MG63 (cell line): ENCODE data around the gene SMYD3. TPM values are rescaled to one million over a fixed set of nuclear protein-coding genes. Genes with fewer than 3 reads are reported as not detected.
A peak's percentile ranks its signal among the peaks of the same experiment; 100 is the strongest.

Experiments used
- DNase-seq: peaks from one replicate; pipeline ENCODE4 v3.0.0-alpha.2; 2020
- H3K27me3 ChIP-seq: fragments of 250-450 bp; sonication (Bioruptor Pico); 2 replicates; pipeline ENCODE4 v1.5.1; 2020; ENCODE audit warnings: mild to moderate bottlenecking, moderate library complexity
- H3K36me3 ChIP-seq: fragments of 250-450 bp; sonication (Bioruptor Pico); 2 replicates; pipeline ENCODE4 v1.5.1; 2020; ENCODE audit warnings: mild to moderate bottlenecking, moderate library complexity
- H3K4me3 ChIP-seq: fragments of 250-450 bp; sonication (Bioruptor Pico); 2 replicates; pipeline ENCODE4 v1.5.1; 2020; ENCODE audit warnings: mild to moderate bottlenecking, moderate library complexity
- H3K9me3 ChIP-seq: fragments of 250-450 bp; sonication (Bioruptor Pico); 2 replicates; pipeline ENCODE4 v1.5.1; 2020; ENCODE audit warnings: mild to moderate bottlenecking, moderate library complexity
- total RNA-seq: library from RNA; depleted of rRNA; stranded (reverse); fragments of >200 nt; shearing (Covaris generic); gene quantifications from 2 replicates; pipeline ENCODE4 v1.2.3, GENCODE V29; 2014; ENCODE audit warnings: low replicate concordance

The SMYD3 gene
- total RNA-seq, 1 experiment from 2014 or later = 46.6 TPM

DNA sequence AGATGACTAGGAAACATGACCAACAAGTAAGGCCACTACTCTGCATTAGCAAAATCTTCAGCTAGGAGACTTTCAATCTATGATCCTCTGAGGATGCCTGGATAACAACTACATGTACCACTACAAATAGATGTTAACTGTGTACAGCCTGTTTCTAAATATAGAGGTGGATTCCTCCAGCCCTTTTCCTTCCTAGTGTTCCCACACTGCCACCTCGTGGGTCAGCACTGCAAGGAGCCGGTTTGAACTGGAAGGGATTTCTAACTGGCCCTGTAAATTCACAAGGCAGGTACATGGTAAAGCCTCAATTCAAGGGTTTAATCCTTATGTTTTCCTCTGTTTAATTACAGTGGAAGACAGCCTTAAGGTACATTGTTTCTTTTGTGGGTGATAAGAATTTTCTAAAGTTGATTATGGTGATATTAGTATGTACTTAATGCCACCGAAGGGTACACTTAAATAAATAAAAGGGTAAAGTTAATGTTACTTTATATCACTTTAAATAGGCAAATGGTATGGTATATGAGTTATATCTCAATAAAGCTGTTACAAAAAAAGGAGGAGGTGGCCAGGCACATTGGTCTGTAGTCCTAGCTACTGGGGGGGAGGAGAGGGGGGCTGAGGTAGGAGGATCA lies 14.4 kb downstream of the SMYD3 start:
- no peak overlapping the region for H3K4me3 ChIP-seq
- peak; percentile 59 for DNase-seq
- H3K27me3 ChIP-seq = no peaks in the 10 kb centered on the region
- no peaks in the 10 kb centered on the region for H3K9me3 ChIP-seq
- no peaks in the 10 kb centered on the region for H3K36me3 ChIP-seq

DNA sequence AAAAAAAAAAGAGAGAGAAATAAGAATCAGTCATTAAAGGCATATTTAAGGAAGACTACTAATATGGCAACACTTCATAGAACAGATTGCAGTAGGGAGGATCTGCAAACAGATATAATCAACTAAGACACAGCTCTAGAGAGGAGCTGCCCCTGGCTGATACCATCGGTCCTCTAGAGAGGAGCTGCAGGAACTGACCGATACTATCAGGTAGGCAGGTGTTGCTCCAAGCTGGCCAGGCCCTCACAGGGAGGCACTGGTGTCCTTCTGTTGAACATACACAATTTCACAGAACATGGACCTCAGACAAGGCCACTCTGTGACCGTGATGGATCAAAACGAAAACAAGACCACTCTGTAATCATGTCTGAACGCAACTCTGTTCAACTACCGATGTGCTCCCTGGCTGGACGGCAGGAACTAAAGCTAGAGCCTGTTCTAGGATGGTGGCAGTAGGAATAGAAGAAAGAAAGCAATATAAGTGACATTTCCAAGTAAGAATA lies 15.5 kb downstream of the SMYD3 start:
- DNase-seq = no peak

DNA sequence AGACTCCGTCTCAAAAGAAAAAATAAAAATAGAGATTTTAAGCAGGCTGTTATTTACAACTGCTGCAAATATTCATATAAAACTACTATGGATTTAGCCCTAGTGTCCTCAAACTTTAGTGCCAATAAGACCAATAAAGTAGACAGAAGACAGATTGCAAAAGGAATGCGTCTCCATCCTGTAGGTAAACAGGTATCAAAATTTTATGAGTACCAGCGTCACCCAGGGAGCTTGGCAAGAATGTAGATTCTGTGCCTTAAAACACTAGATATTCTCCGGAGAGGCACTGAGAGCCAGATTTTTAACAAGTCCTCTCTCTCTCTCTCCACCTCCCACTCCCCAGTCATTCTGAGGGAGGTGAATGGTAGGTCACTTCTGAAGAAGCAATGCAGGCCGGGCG lies 18.4 kb downstream of the SMYD3 start:
- H3K27me3 ChIP-seq = no peaks in the 10 kb centered on the region
- H3K36me3 ChIP-seq = no peaks in the 10 kb centered on the region
- DNase-seq = no peak
- H3K4me3 ChIP-seq = no peak overlapping the region
- no peaks in the 10 kb centered on the region for H3K9me3 ChIP-seq

More for the DNA sequence above, 15.5 kb downstream of the SMYD3 start:
- no peaks in the 10 kb centered on the region for H3K9me3 ChIP-seq
- no peaks in the 10 kb centered on the region for H3K36me3 ChIP-seq
- H3K4me3 ChIP-seq = no peak overlapping the region
- H3K27me3 ChIP-seq = no peaks in the 10 kb centered on the region

GRCh38 chr1:246483569-246483933 lies 23.5 kb downstream of the SMYD3 start:
- H3K4me3 ChIP-seq = no peak overlapping the region
- H3K9me3 ChIP-seq = no peaks in the 10 kb centered on the region
- no peak for DNase-seq
- no peaks in the 10 kb centered on the region for H3K36me3 ChIP-seq
- H3K27me3 ChIP-seq = no peaks in the 10 kb centered on the region

GRCh38 chr1:246482805-246483568 lies 24.1 kb downstream of the SMYD3 start:
- no peaks in the 10 kb centered on the region for H3K36me3 ChIP-seq
- DNase-seq = no peak
- no peaks in the 10 kb centered on the region for H3K9me3 ChIP-seq
- no peak overlapping the region for H3K4me3 ChIP-seq
- H3K27me3 ChIP-seq = no peaks in the 10 kb centered on the region

DNA sequence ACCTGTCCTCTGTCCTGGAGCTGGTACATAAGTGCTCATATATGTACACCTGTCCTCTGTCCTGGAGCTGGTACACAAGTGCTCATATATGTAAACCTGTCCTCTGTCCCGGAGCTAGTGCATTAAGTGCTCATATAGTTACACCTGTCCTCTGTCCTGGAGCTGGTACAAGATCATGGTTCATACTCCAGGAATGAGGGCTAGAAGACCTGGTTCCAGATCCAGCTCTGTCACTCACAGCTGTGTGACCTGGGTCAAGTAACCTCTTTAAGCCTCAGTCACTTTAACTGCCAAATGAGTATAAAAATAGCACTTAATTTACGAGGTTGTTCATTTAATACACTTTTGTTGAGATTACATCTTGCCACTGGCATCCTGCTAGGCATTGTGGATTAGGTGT lies 28.0 kb downstream of the SMYD3 start:
- no peak for DNase-seq
- Histone ChIP-seq H3K4me3 (no peak overlapping the region), H3K9me3 (no peaks in the 10 kb centered on the region), H3K27me3 (no peaks in the 10 kb centered on the region), H3K36me3 (no peaks in the 10 kb centered on the region)

- no peaks in the 10 kb centered on the region for H3K27me3 ChIP-seq
- H3K9me3 ChIP-seq = no peaks in the 10 kb centered on the region
- DNase-seq = no peak
- H3K4me3 ChIP-seq = no peak overlapping the region
- H3K36me3 ChIP-seq = no peaks in the 10 kb centered on the region
Observed at GRCh38 chr1:246477634-246478033, 29.4 kb downstream of the SMYD3 start.

GRCh38 chr1:246476771-246477170 lies 30.3 kb downstream of the SMYD3 start:
- Histone ChIP-seq H3K36me3 (no peaks in the 10 kb centered on the region), H3K9me3 (no peaks in the 10 kb centered on the region), H3K27me3 (no peaks in the 10 kb centered on the region), H3K4me3 (no peak overlapping the region)
- DNase-seq = no peak

DNA sequence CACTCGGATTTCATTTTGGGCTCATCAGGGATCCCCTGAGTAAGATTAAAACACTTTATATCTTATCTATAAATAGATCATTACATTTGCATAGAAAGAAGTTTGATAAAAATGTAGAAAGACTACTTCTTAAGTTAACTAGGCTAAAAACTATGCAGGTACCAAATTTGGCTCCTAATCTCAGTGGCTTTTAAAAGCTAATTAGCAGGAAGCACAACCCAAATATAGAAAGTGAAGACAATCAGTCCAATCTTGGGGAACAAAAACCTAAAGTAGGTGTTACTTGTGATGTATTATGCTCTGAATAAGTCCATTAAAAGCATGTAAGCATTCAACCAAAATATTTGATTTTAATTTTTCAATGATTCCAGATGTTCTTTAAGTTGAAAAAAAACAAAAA lies 35.4 kb downstream of the SMYD3 start:
- DNase-seq = no peak
- Histone ChIP-seq H3K9me3 (no peaks in the 10 kb centered on the region; the same call in 1 of the 2 replicates), H3K4me3 (no peak overlapping the region), H3K36me3 (no peaks in the 10 kb centered on the region), H3K27me3 (no peaks in the 10 kb centered on the region)

- H3K36me3 ChIP-seq = no peaks in the 10 kb centered on the region
- no peak for DNase-seq
- no peaks in the 10 kb centered on the region; the same call in 1 of the 2 replicates for H3K9me3 ChIP-seq
- H3K4me3 ChIP-seq = no peak overlapping the region
- no peaks in the 10 kb centered on the region for H3K27me3 ChIP-seq
Observed at GRCh38 chr1:246470585-246470984, 36.5 kb downstream of the SMYD3 start.

DNA sequence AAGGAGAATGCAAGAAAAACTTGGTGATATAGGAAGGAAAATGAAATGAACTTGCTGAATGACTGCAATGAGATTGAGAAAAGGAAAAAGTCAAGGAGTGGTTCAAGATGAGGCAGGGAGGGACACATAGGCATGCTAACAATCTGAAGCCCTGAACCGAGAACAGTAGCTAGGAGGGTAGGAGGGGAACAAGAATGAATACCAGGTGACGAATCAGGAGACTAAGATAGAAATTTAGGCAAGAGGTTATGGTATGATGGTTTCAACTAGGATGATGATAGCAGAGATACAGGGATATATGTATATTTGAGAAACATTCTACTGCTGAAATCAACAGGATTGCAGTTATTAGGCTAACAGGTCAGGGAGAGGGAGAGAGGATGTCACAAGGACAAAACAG lies 44.1 kb downstream of the SMYD3 start:
- Histone ChIP-seq H3K27me3 (no peaks in the 10 kb centered on the region), H3K36me3 (no peaks in the 10 kb centered on the region), H3K4me3 (no peak overlapping the region), H3K9me3 (no peaks in the 10 kb centered on the region; the same call in 1 of the 2 replicates)
- no peak for DNase-seq

GRCh38 chr1:246460406-246460805 lies 46.7 kb downstream of the SMYD3 start:
- H3K4me3 ChIP-seq = no peak overlapping the region
- no peak for DNase-seq
- H3K9me3 ChIP-seq = no peaks in the 10 kb centered on the region
- no peaks in the 10 kb centered on the region for H3K27me3 ChIP-seq
- no peaks in the 10 kb centered on the region for H3K36me3 ChIP-seq

DNA sequence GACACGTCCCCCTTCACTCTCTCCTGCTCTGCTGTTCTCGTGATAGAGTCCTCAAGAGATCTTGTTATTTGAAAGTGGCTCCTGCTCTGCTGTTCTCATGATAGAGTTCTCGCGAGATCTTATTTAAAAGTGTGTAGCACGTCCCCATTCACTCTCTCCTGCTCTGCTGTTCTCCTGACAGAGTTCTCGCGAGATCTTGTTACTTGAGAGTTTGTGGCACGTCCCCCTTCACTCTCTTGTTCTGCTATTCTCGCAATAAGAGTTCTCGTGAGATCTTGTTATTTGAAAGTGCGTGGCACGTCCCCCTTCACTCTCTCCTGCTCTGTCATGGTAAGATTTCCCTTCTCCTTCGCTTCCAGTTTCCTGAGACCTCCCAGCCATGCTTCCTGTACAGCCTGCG lies 47.9 kb downstream of the SMYD3 start:
- no peak overlapping the region for H3K4me3 ChIP-seq
- no peaks in the 10 kb centered on the region for H3K27me3 ChIP-seq
- H3K9me3 ChIP-seq = no peaks in the 10 kb centered on the region
- H3K36me3 ChIP-seq = no peaks in the 10 kb centered on the region
- no peak for DNase-seq

DNA sequence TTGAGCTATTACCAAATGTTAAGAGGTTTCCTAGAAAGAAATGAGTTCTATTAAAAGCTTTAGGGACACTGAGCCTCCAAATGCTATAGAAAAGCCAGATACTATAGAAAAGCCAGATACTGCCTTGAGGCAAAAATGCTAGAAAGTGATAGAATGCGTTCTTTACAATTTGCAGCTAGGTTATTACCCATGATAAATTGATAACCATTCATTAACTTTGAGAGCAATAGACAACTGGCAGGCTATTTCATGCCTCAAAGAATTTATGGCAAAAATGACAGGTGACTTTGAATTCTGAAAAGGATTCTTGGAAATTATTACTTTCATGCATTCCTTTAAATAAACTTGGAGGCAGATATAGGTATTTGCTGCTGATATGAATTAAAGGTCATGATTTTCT lies 51.6 kb downstream of the SMYD3 start:
- no peaks in the 10 kb centered on the region for H3K27me3 ChIP-seq
- H3K36me3 ChIP-seq = no peaks in the 10 kb centered on the region
- H3K4me3 ChIP-seq = no peak overlapping the region
- DNase-seq = no peak
- no peaks in the 10 kb centered on the region for H3K9me3 ChIP-seq

- Histone ChIP-seq H3K27me3 (no peaks in the 10 kb centered on the region), H3K36me3 (no peaks in the 10 kb centered on the region), H3K9me3 (no peaks in the 10 kb centered on the region), H3K4me3 (no peak overlapping the region)
- DNase-seq = no peak
Observed at GRCh38 chr1:246454655-246455054, 52.4 kb downstream of the SMYD3 start.

- Histone ChIP-seq H3K9me3 (no peaks in the 10 kb centered on the region), H3K27me3 (no peaks in the 10 kb centered on the region), H3K36me3 (no peaks in the 10 kb centered on the region), H3K4me3 (no peak overlapping the region)
- DNase-seq = no peak
Observed at GRCh38 chr1:246450611-246451251, 56.3 kb downstream of the SMYD3 start.

- no peaks in the 10 kb centered on the region for H3K27me3 ChIP-seq
- no peak for DNase-seq
Observed at GRCh38 chr1:246448373-246448772, 58.7 kb downstream of the SMYD3 start.

More at GRCh38 chr1:246448373-246448772, 58.7 kb downstream of the SMYD3 start:
- Histone ChIP-seq H3K9me3 (no peaks in the 10 kb centered on the region), H3K36me3 (no peaks in the 10 kb centered on the region), H3K4me3 (no peak overlapping the region)
